Measurements from ENCODE around the gene MRPL21. TPM values are rescaled to one million over a fixed set of nuclear protein-coding genes. Genes with fewer than 3 reads are reported as not detected.

MRPL21 gene
- total and polyA plus RNA-seq, 2 experiments from 2014 or later, result 62.4 to 232 TPM

DNA sequence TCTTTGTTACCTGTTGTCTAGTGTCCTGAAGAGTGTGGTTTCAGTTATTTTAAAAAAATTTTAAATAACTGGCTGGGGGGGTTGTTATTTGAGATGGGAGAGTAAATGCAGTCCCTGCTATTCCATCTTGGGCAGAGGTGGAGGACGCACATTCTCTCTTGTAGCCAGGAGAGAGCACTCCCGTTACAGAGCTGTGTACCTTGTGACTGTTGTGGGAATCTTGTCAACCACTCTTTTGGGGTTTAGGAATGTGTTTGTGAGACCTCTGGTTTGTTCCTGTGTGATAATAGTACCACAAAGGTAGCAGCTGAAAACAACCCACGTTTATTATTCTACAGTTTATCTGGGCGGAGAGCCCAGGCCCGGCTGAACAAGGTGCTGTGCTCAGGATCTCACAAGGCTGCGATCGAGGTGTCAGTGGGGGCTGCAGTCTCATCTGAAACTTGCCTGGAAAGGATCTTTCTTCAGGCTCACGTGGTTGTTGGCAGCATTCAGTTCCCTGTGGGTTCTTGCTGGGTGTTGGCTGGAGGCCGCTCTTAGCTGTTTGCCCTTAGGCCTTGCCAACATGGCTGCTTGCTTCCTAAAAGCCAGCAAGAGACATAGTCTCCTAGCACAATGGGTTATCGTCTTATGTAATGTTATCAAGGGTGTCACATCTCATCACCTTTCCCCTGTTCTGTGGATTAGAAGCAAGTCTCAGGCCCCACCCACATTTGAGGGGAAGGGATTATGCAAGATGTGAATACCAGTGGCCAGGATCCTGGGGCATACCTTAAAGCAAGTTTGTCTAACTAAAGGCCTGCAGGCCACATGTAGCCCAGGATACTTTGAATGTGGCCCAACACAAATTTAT lies 20.7 kb upstream of the MRPL21 start (continued):
- TF ChIP-seq, protein P1, sequence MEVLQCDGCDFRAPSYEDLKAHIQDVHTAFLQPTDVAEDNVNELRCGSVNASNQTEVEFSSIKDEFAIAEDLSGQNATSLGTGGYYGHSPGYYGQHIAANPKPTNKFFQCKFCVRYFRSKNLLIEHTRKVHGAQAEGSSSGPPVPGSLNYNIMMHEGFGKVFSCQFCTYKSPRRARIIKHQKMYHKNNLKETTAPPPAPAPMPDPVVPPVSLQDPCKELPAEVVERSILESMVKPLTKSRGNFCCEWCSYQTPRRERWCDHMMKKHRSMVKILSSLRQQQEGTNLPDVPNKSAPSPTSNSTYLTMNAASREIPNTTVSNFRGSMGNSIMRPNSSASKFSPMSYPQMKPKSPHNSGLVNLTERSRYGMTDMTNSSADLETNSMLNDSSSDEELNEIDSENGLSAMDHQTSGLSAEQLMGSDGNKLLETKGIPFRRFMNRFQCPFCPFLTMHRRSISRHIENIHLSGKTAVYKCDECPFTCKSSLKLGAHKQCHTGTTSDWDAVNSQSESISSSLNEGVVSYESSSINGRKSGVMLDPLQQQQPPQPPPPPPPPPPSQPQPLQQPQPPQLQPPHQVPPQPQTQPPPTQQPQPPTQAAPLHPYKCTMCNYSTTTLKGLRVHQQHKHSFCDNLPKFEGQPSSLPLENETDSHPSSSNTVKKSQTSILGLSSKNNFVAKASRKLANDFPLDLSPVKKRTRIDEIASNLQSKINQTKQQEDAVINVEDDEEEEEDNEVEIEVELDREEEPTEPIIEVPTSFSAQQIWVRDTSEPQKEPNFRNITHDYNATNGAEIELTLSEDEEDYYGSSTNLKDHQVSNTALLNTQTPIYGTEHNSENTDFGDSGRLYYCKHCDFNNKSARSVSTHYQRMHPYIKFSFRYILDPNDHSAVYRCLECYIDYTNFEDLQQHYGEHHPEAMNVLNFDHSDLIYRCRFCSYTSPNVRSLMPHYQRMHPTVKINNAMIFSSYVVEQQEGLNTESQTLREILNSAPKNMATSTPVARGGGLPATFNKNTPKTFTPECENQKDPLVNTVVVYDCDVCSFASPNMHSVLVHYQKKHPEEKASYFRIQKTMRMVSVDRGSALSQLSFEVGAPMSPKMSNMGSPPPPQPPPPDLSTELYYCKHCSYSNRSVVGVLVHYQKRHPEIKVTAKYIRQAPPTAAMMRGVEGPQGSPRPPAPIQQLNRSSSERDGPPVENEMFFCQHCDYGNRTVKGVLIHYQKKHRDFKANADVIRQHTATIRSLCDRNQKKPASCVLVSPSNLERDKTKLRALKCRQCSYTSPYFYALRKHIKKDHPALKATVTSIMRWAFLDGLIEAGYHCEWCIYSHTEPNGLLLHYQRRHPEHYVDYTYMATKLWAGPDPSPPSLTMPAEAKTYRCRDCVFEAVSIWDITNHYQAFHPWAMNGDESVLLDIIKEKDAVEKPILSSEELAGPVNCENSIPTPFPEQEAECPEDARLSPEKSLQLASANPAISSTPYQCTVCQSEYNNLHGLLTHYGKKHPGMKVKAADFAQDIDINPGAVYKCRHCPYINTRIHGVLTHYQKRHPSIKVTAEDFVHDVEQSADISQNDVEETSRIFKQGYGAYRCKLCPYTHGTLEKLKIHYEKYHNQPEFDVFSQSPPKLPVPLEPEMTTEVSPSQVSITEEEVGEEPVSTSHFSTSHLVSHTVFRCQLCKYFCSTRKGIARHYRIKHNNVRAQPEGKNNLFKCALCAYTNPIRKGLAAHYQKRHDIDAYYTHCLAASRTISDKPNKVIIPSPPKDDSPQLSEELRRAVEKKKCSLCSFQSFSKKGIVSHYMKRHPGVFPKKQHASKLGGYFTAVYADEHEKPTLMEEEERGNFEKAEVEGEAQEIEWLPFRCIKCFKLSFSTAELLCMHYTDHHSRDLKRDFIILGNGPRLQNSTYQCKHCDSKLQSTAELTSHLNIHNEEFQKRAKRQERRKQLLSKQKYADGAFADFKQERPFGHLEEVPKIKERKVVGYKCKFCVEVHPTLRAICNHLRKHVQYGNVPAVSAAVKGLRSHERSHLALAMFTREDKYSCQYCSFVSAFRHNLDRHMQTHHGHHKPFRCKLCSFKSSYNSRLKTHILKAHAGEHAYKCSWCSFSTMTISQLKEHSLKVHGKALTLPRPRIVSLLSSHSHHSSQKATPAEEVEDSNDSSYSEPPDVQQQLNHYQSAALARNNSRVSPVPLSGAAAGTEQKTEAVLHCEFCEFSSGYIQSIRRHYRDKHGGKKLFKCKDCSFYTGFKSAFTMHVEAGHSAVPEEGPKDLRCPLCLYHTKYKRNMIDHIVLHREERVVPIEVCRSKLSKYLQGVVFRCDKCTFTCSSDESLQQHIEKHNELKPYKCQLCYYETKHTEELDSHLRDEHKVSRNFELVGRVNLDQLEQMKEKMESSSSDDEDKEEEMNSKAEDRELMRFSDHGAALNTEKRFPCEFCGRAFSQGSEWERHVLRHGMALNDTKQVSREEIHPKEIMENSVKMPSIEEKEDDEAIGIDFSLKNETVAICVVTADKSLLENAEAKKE (CRISPR knock-in tag; IDR thresholded peaks at IDR 0.05), result no peak
- no peak for TF ChIP-seq ZNF114 (CRISPR knock-in tag; IDR thresholded peaks at IDR 0.05)

GRCh38 chr11:68923614-68924013 lies 20.0 kb upstream of the MRPL21 start:
- Histone ChIP-seq H3K79me2 (replicated peaks; ENCODE audit: insufficient read depth) (0 out of 2 replicates have a peak, but pooled peaks cover 3% of the 10 kb centered on the region), H2AFZ (no peak overlapping the region), H4K20me1 (replicated peaks; ENCODE audit: insufficient read depth) (peaks cover 7% of the 10 kb centered on the region; the same call in 1 of the 2 replicates), H3K4me2 (no peak overlapping the region), H3K4me3 (no peak overlapping the region), H3F3A (replicated peaks; ENCODE audit: low read depth) (no peaks in the 10 kb centered on the region), H3K9me2 (ENCODE audit: insufficient read depth) (no peaks in the 10 kb centered on the region), H3K27ac (ENCODE audit: low read depth) (no peak overlapping the region), H3K27me3 (ENCODE audit: insufficient read depth) (no peaks in the 10 kb centered on the region), H3K4me1 (ENCODE audit: insufficient read depth) (no peaks in the 10 kb centered on the region), H3K36me3 (ENCODE audit: insufficient read depth) (peaks cover 34% of the 10 kb centered on the region)
- Mint-ChIP-seq H3K4me3 (no peak overlapping the region), H3K9me3 (peaks cover 20% of the 10 kb centered on the region), H3K4me1 (no peaks in the 10 kb centered on the region), H3K27ac (no peak overlapping the region), H3K36me3 (ENCODE audit: low read depth) (peaks cover 83% of the 10 kb centered on the region), H3K27me3 (ENCODE audit: insufficient read depth, low read depth, poor library complexity) (peaks cover 4% of the 10 kb centered on the region)
- ATAC-seq (no peak), DNase-seq (ENCODE audit: low spot score) (no peak)
- TF ChIP-seq STAT1 (IDR thresholded peaks at IDR 0.05; ENCODE audit: unreplicated experiment) (no peak), ZNF331 (CRISPR knock-in tag; IDR thresholded peaks at IDR 0.05; ENCODE audit: low read depth) (no peak), JUNB (IDR thresholded peaks at IDR 0.05; ENCODE audit: unreplicated experiment) (no peak), ZNF114 (CRISPR knock-in tag; IDR thresholded peaks at IDR 0.05) (no peak), CREB1 (CRISPR knock-in tag; IDR thresholded peaks at IDR 0.05; ENCODE audit: low read depth) (no peak), ETS1 (IDR thresholded peaks at IDR 0.05) (no peak)
- TF ChIP-seq, protein P1 (CRISPR knock-in tag; IDR thresholded peaks at IDR 0.05), result no peak

Data from GM23338 (cell line).